Measurements from ENCODE around the gene IL17B.

IL17B gene

DNA sequence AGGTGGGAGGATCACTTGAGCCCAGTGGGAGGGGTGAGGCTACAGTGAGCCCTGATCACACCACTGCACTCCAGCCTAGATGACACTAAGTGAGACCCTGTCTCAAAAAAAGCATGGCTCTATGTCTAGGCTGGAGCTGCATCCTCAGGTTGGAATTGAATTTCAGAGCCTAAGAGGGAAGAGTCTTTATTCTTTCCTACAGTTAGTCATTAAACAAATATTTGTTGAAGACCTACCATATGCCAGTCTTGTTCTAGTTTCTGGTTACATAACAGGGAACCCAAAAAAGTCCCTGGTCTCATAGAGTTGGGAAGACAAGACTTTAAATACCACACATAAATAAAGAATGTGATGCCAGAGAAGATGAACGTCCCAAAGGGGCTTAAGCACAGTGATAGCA lies 40.7 kb downstream of the IL17B start:
- CTCF ChIA-PET = interaction anchor here (0.8 to 3.6 kb wide), 6 partner anchors 10 to 33 kb away, joined by 3 to 11 read pairs (median 3); no protein-coding TSS in a partner anchor
- POLR2A ChIA-PET = no interaction called here

DNA sequence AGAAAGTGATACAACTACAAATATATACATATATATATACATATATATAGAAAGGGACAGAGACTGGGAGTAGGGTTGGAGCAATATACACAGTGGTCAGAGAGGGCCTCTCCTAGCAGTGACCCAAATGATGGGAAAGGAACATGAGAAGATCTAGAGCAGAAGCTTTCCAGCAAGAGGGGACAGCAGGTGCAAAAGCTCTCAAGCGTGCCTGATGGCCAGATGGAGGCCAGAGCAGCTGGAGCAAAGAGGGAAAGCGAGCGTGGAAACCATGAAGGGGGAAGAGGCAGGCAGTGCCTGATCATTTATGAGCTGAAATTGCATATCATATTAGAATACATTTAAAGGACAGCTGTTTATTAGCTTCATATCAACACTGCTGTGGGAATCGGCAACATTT lies 41.4 kb downstream of the IL17B start:
- ChIA-PET CTCF (interaction anchor here (0.8 to 3.6 kb wide), 6 partner anchors 10 to 34 kb away, joined by 3 to 11 read pairs (median 3); no protein-coding TSS in a partner anchor), POLR2A (no interaction called here)
- TF ChIP-seq, protein P1, sequence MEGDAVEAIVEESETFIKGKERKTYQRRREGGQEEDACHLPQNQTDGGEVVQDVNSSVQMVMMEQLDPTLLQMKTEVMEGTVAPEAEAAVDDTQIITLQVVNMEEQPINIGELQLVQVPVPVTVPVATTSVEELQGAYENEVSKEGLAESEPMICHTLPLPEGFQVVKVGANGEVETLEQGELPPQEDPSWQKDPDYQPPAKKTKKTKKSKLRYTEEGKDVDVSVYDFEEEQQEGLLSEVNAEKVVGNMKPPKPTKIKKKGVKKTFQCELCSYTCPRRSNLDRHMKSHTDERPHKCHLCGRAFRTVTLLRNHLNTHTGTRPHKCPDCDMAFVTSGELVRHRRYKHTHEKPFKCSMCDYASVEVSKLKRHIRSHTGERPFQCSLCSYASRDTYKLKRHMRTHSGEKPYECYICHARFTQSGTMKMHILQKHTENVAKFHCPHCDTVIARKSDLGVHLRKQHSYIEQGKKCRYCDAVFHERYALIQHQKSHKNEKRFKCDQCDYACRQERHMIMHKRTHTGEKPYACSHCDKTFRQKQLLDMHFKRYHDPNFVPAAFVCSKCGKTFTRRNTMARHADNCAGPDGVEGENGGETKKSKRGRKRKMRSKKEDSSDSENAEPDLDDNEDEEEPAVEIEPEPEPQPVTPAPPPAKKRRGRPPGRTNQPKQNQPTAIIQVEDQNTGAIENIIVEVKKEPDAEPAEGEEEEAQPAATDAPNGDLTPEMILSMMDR (IDR thresholded peaks at IDR 0.05; ENCODE audit: control extremely low read depth, extremely low read depth, low read depth, missing control alignments) = no peak
- no peak for DNase-seq (ENCODE audit: extremely low spot score)

More for the DNA sequence above, 40.7 kb downstream of the IL17B start:
- DNase-seq (ENCODE audit: extremely low spot score) = no peak
- TF ChIP-seq, protein P1 (IDR thresholded peaks at IDR 0.05; ENCODE audit: control extremely low read depth, extremely low read depth, low read depth, missing control alignments) = no peak

DNA sequence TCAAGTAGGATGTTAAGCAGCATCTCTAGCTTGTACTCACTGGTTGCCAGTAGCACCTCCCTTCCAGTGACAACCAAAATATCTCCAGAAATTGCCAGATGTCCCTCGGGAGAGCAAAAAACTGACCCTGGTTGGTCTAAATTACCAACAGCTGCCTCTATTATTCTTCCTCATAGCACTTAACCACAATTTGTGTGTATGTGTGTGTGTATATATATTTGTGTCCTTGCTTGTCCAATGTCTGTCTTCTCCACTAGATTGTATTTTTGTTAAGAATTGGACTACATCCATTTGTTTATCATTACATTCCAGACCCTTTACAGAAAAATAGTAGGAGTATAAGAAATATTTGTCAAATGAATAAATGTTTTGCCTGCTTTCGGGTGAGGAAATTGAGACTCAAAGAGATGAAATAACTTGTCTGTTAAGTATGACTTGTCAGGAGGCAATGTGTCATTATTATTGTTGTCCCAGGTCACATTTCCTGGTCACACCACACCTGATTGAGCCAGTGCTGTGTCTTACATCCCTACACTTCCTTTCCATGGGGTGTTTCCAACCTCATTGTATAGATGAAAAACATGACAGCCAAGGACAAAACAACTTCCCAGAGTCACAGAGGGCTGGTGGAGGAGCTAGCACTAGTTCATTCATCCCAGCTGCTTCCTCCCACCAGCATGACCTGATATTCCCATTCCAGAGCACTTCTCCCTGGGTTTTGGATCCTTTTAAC lies 45.2 kb downstream of the IL17B start:
- CTCF ChIA-PET = interaction anchor here (0.8 to 1.9 kb wide), 8 partner anchors 10 to 101 kb away, joined by 3 to 11 read pairs (median 4); partner anchors contain the start of gene GRPEL2
- POLR2A ChIA-PET = no interaction called here
- DNase-seq (ENCODE audit: extremely low spot score) = no peak
- TF ChIP-seq, protein P1 (IDR thresholded peaks at IDR 0.05; ENCODE audit: control extremely low read depth, extremely low read depth, low read depth, missing control alignments) = no peak

DNA sequence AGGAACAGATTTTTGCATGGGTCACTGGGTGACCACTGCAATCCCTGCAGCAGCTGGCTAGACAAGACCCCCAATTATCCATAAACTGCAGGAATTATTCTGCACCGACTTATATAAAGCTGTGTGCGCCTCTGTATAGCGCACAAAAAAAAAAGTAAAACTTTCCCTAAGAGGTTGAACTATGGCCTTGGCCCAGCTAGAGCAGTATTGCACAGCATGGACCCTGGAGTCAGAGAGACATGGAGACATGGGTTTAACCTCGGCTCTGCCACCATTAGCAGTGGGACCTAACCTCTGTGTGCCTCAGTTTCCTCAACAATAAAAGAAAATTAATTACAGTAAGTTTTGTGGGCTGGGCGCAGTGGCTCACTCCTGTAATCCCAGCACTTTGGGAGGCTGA lies 50.9 kb downstream of the IL17B start:
- TF ChIP-seq, protein P1 (IDR thresholded peaks at IDR 0.05; ENCODE audit: control extremely low read depth, extremely low read depth, low read depth, missing control alignments) = no peak
- no peak for DNase-seq (ENCODE audit: extremely low spot score)
- ChIA-PET CTCF (interaction anchor here (1.3 to 12.6 kb wide), 2 partner anchors 10 to 42 kb away, joined by 3 to 152 read pairs; no protein-coding TSS in a partner anchor), POLR2A (no interaction called here)

DNA sequence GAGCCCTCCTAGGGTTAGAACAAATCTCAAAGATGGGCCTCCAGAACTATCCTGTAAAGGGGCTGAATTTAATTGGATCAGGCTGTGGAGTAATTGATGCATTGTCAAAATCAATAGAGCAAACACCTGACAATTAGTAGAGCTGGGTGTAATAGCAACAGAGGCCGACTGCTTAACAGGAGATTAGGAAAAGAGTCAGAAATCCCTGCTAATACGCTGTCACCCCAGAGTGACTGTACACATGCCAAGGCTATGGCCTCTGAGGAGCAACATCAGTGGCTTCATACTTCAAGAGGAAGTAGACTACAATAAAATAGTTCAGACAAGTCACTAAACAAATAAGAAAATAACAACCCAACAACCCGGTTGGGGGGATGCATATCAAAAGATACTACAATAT lies 52.5 kb downstream of the IL17B start:
- DNase-seq (ENCODE audit: extremely low spot score) = no peak
- CTCF ChIA-PET = interaction anchor here (0.8 to 12.6 kb wide), 4 partner anchors 10 to 108 kb away, joined by 3 to 152 read pairs (median 9); no protein-coding TSS in a partner anchor
- POLR2A ChIA-PET = no interaction called here

DNA sequence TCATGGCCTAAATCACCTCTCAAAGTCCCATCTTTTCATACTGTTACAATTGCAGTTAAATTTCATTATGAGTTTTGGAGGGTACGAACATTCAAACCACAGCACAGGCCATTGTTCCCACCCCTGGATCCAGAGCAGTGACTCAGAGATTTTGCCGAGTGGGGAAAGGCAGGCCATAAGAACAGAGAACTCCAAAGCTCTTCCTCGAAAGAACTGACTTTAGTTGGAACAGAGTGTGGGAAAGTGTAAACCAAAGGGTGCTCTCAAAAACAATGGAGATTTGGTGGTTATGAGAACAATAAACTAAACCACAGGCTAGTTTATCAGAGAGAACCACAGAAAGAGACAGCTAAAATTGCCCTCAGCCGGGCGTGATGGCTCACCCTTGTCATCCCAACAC lies 53.2 kb downstream of the IL17B start:
- TF ChIP-seq, protein P1 (IDR thresholded peaks at IDR 0.05; ENCODE audit: control extremely low read depth, extremely low read depth, low read depth, missing control alignments) = no peak
- ChIA-PET CTCF (interaction anchor here (1.0 to 12.6 kb wide), 4 partner anchors 17 to 109 kb away, joined by 3 to 152 read pairs (median 9); no protein-coding TSS in a partner anchor), POLR2A (no interaction called here)
- no peak for DNase-seq (ENCODE audit: extremely low spot score)

More for the DNA sequence above, 52.5 kb downstream of the IL17B start:
- TF ChIP-seq, protein P1 (IDR thresholded peaks at IDR 0.05; ENCODE audit: control extremely low read depth, extremely low read depth, low read depth, missing control alignments) = no peak

Data from GM10248 (cell line).